Measurements from ENCODE around the gene CACNB4.

DNA sequence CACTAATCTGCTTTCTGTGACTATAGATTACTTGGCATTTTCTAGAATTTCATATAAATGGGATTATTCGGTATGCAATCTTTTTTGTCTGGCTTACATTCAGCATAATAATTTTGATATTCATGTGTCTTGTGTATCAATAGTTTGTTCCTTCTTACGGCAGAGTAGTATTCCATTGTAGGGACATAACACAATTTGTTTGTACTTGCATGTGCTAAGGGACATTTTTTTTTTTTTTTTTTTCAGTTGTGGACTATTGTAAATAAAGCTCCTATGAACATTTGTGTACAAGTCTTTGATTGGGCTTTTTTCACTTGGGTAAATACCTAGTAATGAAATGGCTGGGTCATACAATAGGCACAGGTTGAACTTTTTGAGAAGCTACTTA lies 315.7 kb downstream of the CACNB4 start:
- TF ChIP-seq CTCF (IDR thresholded peaks at IDR 0.05) = no peak
- TF ChIP-seq POLR2A (IDR thresholded peaks at IDR 0.05) = no peak

Data from breast epithelium (tissue), 3 donors.